ENCODE results near the gene SPOP.
"Not testable (repeated sequence)": the region's sequence is repeated elsewhere in the genome, so short reads cannot be mapped to it uniquely, and the experiment has no call there.

The SPOP gene

GRCh38 chr17:49570540-49571242, 107.2 kb downstream of the SPOP start:
- no peak for DNase-seq

DNA sequence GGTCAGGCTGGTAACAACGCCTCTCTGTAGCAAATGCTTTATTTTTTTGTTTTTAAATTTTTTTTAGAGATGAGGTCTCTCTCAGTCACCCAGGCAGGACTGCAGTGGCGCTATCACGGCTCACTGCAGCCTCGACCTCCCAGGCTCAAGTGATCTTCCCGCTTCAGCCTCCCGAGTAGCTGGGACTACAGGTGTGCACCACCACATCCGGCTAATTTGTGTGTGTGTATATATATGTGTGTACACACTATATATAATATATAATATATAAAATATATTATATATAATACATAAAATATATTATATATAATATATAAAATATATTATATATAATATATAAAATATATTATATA, 109.2 kb downstream of the SPOP start:
- DNase-seq = not testable (repeated sequence)

- no peak for DNase-seq
Observed at GRCh38 chr17:49567871-49568694, 109.8 kb downstream of the SPOP start.

- no peak for DNase-seq
Observed at GRCh38 chr17:49567104-49567521, 110.8 kb downstream of the SPOP start.

GRCh38 chr17:49566668-49567071, 111.2 kb downstream of the SPOP start:
- DNase-seq = no peak

GRCh38 chr17:49565948-49566491, 111.9 kb downstream of the SPOP start:
- no peak for DNase-seq

- no peak for DNase-seq
Observed at GRCh38 chr17:49564638-49565037, 113.3 kb downstream of the SPOP start.

- DNase-seq = peak; percentile 57
Observed at GRCh38 chr17:49557312-49558024, 120.4 kb downstream of the SPOP start.

DNA sequence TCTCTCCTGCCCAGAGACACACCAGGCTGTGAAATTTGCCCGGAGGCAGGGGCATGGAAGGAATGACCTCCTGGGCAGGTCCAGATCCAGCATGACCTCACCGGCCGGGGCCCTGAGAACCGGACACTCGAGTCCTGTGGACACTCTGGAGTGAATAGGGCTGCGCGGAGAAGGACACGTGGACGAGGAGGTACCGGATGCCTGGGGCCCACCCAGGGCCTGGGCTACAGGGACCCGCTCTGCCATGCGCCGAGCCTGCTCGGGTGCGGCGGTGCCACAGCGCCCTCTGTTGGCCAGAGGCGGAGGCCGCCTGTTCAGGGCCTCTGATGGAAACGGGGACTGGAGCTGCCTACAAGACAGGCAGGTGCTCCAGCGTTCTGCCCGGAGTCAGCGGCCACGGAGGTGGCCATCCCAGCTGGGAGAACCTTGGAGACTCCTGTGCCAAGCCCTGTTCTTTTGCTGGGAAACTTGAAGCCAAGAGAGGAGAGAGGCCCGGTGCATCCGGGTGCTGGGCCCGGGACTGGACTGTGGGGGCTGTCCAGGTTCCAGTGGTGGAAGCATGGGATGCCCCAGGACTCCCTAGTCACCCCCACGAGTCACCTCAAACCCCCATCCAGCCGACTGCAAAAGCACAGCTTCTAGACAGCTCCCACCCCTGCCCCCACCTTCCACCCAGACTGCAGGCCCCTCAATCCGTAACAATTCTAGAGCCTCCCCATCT, 121.5 kb downstream of the SPOP start:
- peak; percentile 55 for DNase-seq

DNA sequence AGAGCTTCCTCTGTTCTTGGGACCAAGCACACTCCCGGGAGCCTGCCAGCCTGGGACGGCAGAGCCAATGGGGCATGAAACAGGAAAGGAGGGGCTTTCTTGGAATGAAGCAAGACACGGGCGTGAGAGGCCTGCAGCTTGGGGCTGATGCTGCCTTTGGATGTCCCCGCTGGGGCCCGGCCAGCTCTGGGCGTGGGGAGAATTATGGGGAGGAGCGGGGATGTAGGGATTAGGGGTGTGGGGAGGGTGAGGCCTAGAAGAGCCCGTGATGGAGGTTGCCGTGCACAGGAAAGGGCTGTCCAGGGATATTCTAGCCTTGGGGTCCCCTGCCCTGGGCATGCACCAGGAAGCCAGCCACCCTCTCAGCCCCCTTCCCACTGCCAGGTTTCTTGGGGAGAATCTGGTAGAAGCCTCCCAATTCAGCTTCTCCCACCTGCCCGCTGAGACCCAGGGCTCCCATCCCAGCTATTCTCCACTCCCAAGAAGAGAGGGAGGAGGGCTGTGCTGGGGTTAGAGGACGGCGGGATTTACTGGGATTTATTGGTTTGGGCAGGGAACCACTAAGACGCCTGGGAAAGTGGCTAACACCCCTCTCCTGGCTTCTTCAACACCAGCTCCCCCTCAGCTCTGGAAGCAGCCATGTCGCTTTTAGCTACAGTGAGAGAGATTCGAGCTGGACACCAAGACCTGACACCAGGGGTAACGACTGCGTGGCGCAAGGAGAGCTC, 122.2 kb downstream of the SPOP start:
- DNase-seq = no peak

DNA sequence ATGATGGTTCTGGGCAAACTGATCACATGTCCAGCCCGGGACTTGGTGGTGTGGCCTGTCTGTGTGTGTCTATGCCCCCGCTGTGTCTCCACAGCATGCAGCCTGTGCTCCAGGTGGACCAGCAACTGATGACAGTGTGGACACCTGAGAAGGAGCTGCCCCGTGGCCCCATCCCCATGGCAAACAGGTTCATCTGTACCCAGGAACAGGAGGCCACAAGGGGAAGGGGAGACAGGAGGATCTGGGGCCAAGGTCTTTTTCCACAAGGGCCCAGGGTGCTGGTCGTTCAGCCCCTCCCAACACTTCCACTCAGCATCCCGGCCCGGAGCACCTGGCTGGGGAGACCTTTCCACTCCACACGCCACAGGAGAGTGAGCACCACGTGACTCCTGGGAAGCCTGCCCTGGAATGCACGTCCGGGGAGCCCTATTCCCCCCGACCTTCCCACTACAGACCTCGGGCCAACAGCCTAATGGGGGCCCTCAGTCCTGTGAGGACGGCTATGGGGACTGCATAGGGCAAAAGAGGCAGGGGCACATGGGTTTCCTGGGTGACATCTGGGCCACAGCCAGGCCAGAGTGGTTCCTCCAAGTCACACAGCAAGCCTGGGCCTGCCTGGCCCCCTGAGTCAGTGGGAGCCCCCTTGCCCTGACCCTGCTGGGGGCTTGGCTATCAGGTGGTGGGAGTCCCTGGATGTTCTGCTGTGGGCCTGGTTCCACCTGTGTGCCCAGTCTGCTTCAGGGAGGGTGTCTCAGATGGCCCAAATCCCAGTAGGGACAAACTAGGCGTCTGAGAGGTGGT, 123.0 kb downstream of the SPOP start:
- no peak for DNase-seq

DNA sequence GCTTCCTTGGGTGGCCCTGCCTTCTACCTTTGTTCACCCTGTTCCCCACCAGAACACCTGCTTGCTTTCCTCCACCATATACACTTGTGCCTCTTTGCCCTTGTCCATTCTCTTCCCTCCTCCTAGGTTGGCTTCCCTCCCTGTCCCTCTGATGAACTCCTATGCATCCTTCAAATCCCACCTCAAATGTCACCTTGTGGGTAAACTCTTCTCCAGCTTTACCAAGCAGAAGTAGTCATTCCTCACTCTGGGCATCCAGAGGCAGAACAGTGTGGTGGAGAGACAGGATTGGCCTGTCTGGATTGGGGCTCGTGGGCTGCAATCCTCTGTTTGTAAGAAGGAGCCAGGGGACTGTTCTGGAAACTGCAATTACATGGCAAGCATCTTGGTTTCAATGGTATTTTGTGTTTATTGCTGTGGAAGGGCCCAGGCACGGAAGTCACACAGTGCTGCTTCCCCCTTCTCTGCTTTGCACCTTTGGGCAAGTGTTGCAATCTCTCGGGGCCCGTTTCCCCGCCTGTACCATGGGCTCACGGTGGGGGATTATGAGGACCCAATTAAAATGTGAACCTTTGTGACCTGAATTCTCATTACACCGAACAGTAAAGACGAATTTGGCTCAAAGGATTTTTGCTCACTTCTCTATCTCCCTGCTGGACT, 124.1 kb downstream of the SPOP start:
- DNase-seq = no peak

DNA sequence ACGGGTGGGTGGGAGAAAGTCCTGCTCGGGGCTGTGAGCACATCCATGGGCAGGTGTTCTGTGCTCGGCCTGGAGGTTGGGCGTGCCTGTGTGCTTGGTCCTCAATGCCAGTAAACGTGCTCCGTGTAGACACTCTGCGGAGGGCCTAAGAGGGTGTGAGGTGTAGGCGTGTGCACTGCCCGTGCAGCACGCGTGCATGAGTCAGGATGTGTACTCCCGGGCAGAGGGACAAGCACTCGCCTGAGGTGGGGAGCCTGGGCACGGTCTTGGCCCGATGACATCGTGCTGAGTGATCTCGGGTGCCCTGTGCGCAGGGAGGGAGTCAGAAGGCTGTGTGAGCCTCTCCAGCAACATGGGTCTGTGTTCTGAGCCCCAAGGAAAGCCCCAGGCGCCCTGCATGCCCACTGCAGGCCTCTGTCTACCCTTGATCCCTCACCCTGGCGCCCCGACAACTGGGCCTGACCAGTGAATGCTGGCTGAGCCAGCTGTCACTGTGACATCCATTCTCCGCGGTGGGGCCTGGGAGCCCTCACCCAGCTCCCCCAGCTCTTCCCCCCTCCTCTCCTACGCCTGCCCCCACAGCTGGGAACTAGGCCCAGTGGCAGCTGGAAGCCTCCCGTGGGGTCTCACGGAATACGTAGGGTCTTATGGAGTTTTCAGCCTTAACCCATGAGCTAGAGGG, 125.7 kb downstream of the SPOP start:
- no peak for DNase-seq

- no peak for DNase-seq
Observed at GRCh38 chr17:49551221-49552069, 126.5 kb downstream of the SPOP start.

GRCh38 chr17:49550764-49551163, 127.1 kb downstream of the SPOP start:
- not testable (repeated sequence) for DNase-seq

GRCh38 chr17:49549691-49550678, 127.9 kb downstream of the SPOP start:
- DNase-seq = no peak

DNA sequence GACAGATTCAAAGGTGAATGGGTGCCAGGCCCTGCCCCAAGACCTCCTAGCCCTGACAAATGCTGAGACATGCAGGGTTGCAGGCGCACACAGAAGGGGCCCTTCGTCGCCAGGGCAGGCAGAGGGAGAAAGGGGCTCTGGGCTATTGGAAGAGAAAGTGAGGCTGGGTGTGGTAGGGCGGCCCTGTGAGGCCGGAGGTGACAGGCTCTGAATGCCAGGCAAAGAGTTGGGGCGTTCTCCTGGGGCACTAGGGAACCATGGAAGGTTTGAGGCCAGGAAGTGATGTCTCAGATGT, 128.6 kb downstream of the SPOP start:
- no peak for DNase-seq
